Gastrocnemius medialis (tissue), 4 donors: Measurements from ENCODE around the gene CDKAL1. TPM values are rescaled to one million over a fixed set of nuclear protein-coding genes. Genes with fewer than 3 reads are reported as not detected.

Source experiments
- ATAC-seq, 2 donors: fragments of 150-250 bp; one replicate each; pipeline ENCODE4 v1.9.1; 2016
- DNase-seq, 2 donors: peaks; one replicate each; pipeline ENCODE4 v3.0.0-alpha.2; 2019
- H3K27ac ChIP-seq, 4 donors: fragments of 200-600 bp; sonication (generic); 1 replicate in 1 of 4; 2 replicates in 3 of 4; pipeline ENCODE4 v1.5.1; 2016 to 2018; ENCODE audit warnings: mild to moderate bottlenecking in 2 of 4, moderate library complexity in 1 of 4
- H3K27me3 ChIP-seq, 3 donors: fragments of 200-600 bp; sonication (generic) in 2 of 3; 1 replicate in 1 of 3; 2 replicates in 2 of 3; pipeline versions ENCODE4 v1.5.1 to v1.6.0; 2016 to 2019; ENCODE audit warnings: mild to moderate bottlenecking in 1 of 3, moderate library complexity in 1 of 3
- H3K36me3 ChIP-seq, 2 donors: fragments of 200-600 bp; sonication (generic) in 1 of 2; one replicate each; pipeline ENCODE4 v1.5.1; 2017 to 2018
- H3K4me1 ChIP-seq, 2 donors: fragments of 200-600 bp; sonication (generic) in 1 of 2; one replicate each; pipeline ENCODE4 v1.5.1; 2016 to 2017; ENCODE audit warnings: mild to moderate bottlenecking in 2 of 2
- H3K4me3 ChIP-seq, 4 donors: fragments of 200-600 bp; sonication (generic) in 3 of 4; 1 replicate in 1 of 4; 2 replicates in 3 of 4; pipeline ENCODE4 v1.5.1; 2016 to 2019; ENCODE audit warnings: mild to moderate bottlenecking in 2 of 4
- H3K9me3 ChIP-seq, 3 donors: fragments of 200-600 bp; sonication (generic) in 2 of 3; 1 replicate in 1 of 3; 2 replicates in 2 of 3; pipeline ENCODE4 v1.5.1; 2016 to 2019
- CTCF ChIP-seq, 5 experiments: fragments of 450-650 bp in 3 of 5; fragments of 200-600 bp in 2 of 5; sonication (generic) in 2 of 5; IDR thresholded peaks in 4 of 5; conservative IDR thresholded peaks in 1 of 5; 1 replicate in 4 of 5; 2 replicates in 1 of 5; pipeline ENCODE4 v1.5.1; 2016 to 2019; ENCODE audit warnings: antibody characterized with exemption in 5 of 5, mild to moderate bottlenecking in 3 of 5, moderate library complexity in 3 of 5
- POLR2A ChIP-seq, 2 donors: fragments of 450-650 bp; IDR thresholded peaks; one replicate each; pipeline ENCODE4 v1.6.1; 2017; ENCODE audit warnings: antibody characterized with exemption in 2 of 2, mild to moderate bottlenecking in 2 of 2, moderate library complexity in 2 of 2
- in situ Hi-C, 4 donors: fragments of 200-750 bp; cut with MboI; loops; one replicate each; pipeline versions ENCODE4 v1.15.0 to v1.8.0; 2017; ENCODE audit warnings: low sequenced_read_pairs in 4 of 4
- intact Hi-C: fragments of 100-400 bp; cut with DNase I; formaldehyde crosslinking; loops from one replicate; pipeline ENCODE4 v1.15.1; 2023; ENCODE audit warnings: low total_unique reads
- total RNA-seq, 4 donors: library from RNA; depleted of rRNA; stranded (reverse); fragments of >200 nt; gene quantifications; one replicate each; pipeline versions ENCODE4 v1.1.0 to v1.2.3, GENCODE V29; 2016

CDKAL1 gene
- total RNA-seq, 4 donors from 2014 or later: 9.6 to 17.0 (median 11.4) TPM

- no peak for ATAC-seq
- Histone ChIP-seq H3K36me3 (no peaks in the 10 kb centered on the region), H3K4me3 (no peak overlapping the region), H3K27ac (no peak overlapping the region), H3K9me3 (no peaks in the 10 kb centered on the region), H3K4me1 (no peaks in the 10 kb centered on the region), H3K27me3 (no peaks in the 10 kb centered on the region)
- no peak for DNase-seq
- TF ChIP-seq POLR2A (IDR thresholded peaks at IDR 0.05): no peak
- in situ Hi-C loops (no loop called here), intact Hi-C loops (no loop called here)
These were observed 623.9 kb downstream of the CDKAL1 start for GRCh38 chr6:21158149-21158548.

GRCh38 chr6:21158873-21159272, 624.6 kb downstream of the CDKAL1 start:
- no peak for ATAC-seq
- no peak for DNase-seq
- intact Hi-C loops (no loop called here), in situ Hi-C loops (no loop called here)
- no peak overlapping the region for H3K4me3 ChIP-seq
- TF ChIP-seq CTCF (IDR thresholded peaks at IDR 0.05 in 4 of 5, conservative IDR thresholded peaks at IDR 0.05 in 1 of 5): no peak
- TF ChIP-seq POLR2A (IDR thresholded peaks at IDR 0.05): no peak
- H3K9me3 ChIP-seq: no peaks in the 10 kb centered on the region
- no peaks in the 10 kb centered on the region for H3K36me3 ChIP-seq
- H3K27ac ChIP-seq: no peak overlapping the region
- H3K27me3 ChIP-seq: no peaks in the 10 kb centered on the region
- H3K4me1 ChIP-seq: no peaks in the 10 kb centered on the region

GRCh38 chr6:21159465-21159864, 625.2 kb downstream of the CDKAL1 start:
- ATAC-seq: no peak
- no peaks in the 10 kb centered on the region for H3K36me3 ChIP-seq
- TF ChIP-seq CTCF (IDR thresholded peaks at IDR 0.05 in 4 of 5, conservative IDR thresholded peaks at IDR 0.05 in 1 of 5) (no peak), POLR2A (IDR thresholded peaks at IDR 0.05) (no peak)
- in situ Hi-C loops: no loop called here
- no peaks in the 10 kb centered on the region for H3K27me3 ChIP-seq
- no peaks in the 10 kb centered on the region for H3K4me1 ChIP-seq
- no peak for DNase-seq
- no peak overlapping the region for H3K4me3 ChIP-seq
- no peaks in the 10 kb centered on the region for H3K9me3 ChIP-seq
- intact Hi-C loops: no loop called here
- no peak overlapping the region for H3K27ac ChIP-seq

GRCh38 chr6:21161707-21162106, 627.5 kb downstream of the CDKAL1 start:
- no peak overlapping the region for H3K27ac ChIP-seq
- H3K36me3 ChIP-seq: no peaks in the 10 kb centered on the region
- H3K27me3 ChIP-seq: no peaks in the 10 kb centered on the region
- TF ChIP-seq POLR2A (IDR thresholded peaks at IDR 0.05) (no peak), CTCF (IDR thresholded peaks at IDR 0.05 in 4 of 5, conservative IDR thresholded peaks at IDR 0.05 in 1 of 5) (no peak)
- no peak overlapping the region for H3K4me3 ChIP-seq
- intact Hi-C loops (no loop called here), in situ Hi-C loops (no loop called here)
- no peaks in the 10 kb centered on the region for H3K9me3 ChIP-seq
- DNase-seq: no peak
- ATAC-seq: no peak
- no peaks in the 10 kb centered on the region for H3K4me1 ChIP-seq

- no peak for TF ChIP-seq POLR2A (IDR thresholded peaks at IDR 0.05)
- TF ChIP-seq CTCF (IDR thresholded peaks at IDR 0.05 in 4 of 5, conservative IDR thresholded peaks at IDR 0.05 in 1 of 5): no peak
- DNase-seq (no peak), ATAC-seq (no peak)
- Histone ChIP-seq H3K4me3 (no peak overlapping the region), H3K4me1 (no peaks in the 10 kb centered on the region), H3K27ac (no peak overlapping the region), H3K27me3 (no peaks in the 10 kb centered on the region), H3K36me3 (no peaks in the 10 kb centered on the region), H3K9me3 (no peaks in the 10 kb centered on the region)
- intact Hi-C loops (no loop called here), in situ Hi-C loops (no loop called here)
These were observed 629.0 kb downstream of the CDKAL1 start for GRCh38 chr6:21163110-21163837.
